ENCODE results near the gene ATP5IF1. TPM values are rescaled to one million over a fixed set of nuclear protein-coding genes. Genes with fewer than 3 reads are reported as not detected.

The ATP5IF1 gene
- total RNA-seq (100 to 1,000 TPM; 135 to 139 TPM), polyA plus RNA-seq (538 TPM)

GRCh38 chr1:28235755-28236655 is at the start of gene ATP5IF1:
Gene ATP5IF1 (plus strand): TSS chr1:28236124. CDS start chr1:28236184, 60 bp downstream.
- Mint-ChIP-seq H3K4me3 (peak within 1 kb of the TSS in 2 of 7 donors; percentile 14 to 66), H3K27ac (peak within 1 kb of the TSS in 1 of 8 donors; percentile 17), H3K27me3 (no peaks in the 10 kb centered on the region), H3K9me3 (no peaks in the 10 kb centered on the region), H3K36me3 (peaks cover 0 to 17% (median 2%) of the 10 kb centered on the region in 3 donors), H3K4me1 (peaks cover 15 to 34% (median 23%) of the 10 kb centered on the region in 3 donors)
- ChIA-PET POLR2A (interaction anchor here (0.5 to 4.2 kb wide), 9 partner anchors 11 to 819 kb away, joined by 3 to 66 read pairs (median 5); partner anchors contain the start of genes EYA3 and MED18), CTCF (interaction anchor here (0.7 to 4.3 kb wide), 3 partner anchors 11 to 346 kb away, joined by 3 to 38 read pairs (median 3); partner anchors contain the start of gene MED18)
- Histone ChIP-seq H3K9me3 (ENCODE audit: low read length) (no peaks in the 10 kb centered on the region), H3K36me3 (ENCODE audit: insufficient read depth, low read length) (peaks cover 9% of the 10 kb centered on the region), H3K27ac (ENCODE audit: low read depth, low read length) (peak within 1 kb of the TSS; percentile 92), H3K4me1 (ENCODE audit: insufficient read depth, low read length) (peaks cover 33% of the 10 kb centered on the region), H3K27me3 (ENCODE audit: insufficient read depth, low read length, poor library complexity, severe bottlenecking) (no peaks in the 10 kb centered on the region), H3K4me3 (ENCODE audit: low read length) (peak within 1 kb of the TSS; percentile 55)
- peak; percentile 89 to 96 (median 93) for DNase-seq

DNA sequence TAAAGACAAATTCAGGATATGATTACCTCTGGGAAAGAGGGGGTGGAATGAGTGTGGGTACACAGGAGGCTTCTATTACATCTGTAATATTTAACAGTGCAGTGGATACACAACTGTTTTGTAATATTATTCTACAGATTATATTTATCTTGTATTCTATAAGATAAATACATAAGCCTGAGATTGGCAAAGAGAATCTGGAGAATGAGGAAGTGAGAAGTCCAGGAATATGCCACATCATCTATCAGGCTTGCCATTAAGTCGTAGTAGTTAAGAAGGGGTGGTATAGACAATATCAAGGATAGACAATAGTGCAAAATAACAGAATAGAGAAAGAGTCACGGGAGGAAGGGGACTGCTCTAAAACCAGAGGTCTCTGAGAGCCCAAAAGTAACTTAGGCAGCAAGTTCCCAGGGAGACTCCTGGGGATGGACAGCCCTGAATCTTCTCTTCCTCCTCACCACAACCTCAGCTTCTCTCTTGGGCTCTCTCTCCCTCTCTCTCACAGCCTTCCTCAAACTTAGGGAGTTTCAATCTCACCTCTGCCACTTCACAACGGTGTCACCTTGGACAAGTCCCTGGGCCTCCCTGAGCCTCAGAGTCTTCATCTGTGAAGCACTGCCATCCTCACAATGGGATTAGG is 45.5 kb upstream of the ATP5IF1 start:
- Histone ChIP-seq H3K27me3 (ENCODE audit: insufficient read depth, low read length, poor library complexity, severe bottlenecking) (no peaks in the 10 kb centered on the region), H3K36me3 (ENCODE audit: insufficient read depth, low read length) (no peaks in the 10 kb centered on the region), H3K4me3 (ENCODE audit: low read length) (no peak overlapping the region), H3K27ac (ENCODE audit: low read depth, low read length) (no peak overlapping the region), H3K4me1 (ENCODE audit: insufficient read depth, low read length) (peaks cover 8% of the 10 kb centered on the region), H3K9me3 (ENCODE audit: low read length) (no peaks in the 10 kb centered on the region)
- peaks cover 4 to 6% (median 6%) of the 10 kb centered on the region in 3 donors for H3K36me3 Mint-ChIP-seq
- peaks cover 0 to 1% of the 10 kb centered on the region in 2 donors for H3K27me3 Mint-ChIP-seq
- no peaks in the 10 kb centered on the region for H3K9me3 Mint-ChIP-seq
- H3K4me1 Mint-ChIP-seq: peaks cover 12 to 14% (median 13%) of the 10 kb centered on the region in 3 donors
- no peak overlapping the region for H3K4me3 Mint-ChIP-seq
- ChIA-PET POLR2A (no interaction called here), CTCF (no interaction called here)
- no peak for DNase-seq
- no peak overlapping the region for H3K27ac Mint-ChIP-seq

GRCh38 chr1:28190996-28191645 is 44.8 kb upstream of the ATP5IF1 start:
- H3K9me3 ChIP-seq (ENCODE audit: low read length): no peaks in the 10 kb centered on the region
- H3K4me3 ChIP-seq (ENCODE audit: low read length): no peak overlapping the region
- H3K36me3 ChIP-seq (ENCODE audit: insufficient read depth, low read length): no peaks in the 10 kb centered on the region
- no peaks in the 10 kb centered on the region for H3K27me3 ChIP-seq (ENCODE audit: insufficient read depth, low read length, poor library complexity, severe bottlenecking)
- no peak overlapping the region for H3K27ac ChIP-seq (ENCODE audit: low read depth, low read length)
- Mint-ChIP-seq H3K9me3 (no peaks in the 10 kb centered on the region), H3K36me3 (peaks cover 4 to 6% (median 6%) of the 10 kb centered on the region in 3 donors), H3K4me1 (peaks cover 12 to 14% (median 13%) of the 10 kb centered on the region in 3 donors), H3K27me3 (peaks cover 0 to 2% of the 10 kb centered on the region in 2 donors), H3K4me3 (no peak overlapping the region), H3K27ac (no peak overlapping the region)
- no peak for DNase-seq
- peaks cover 8% of the 10 kb centered on the region for H3K4me1 ChIP-seq (ENCODE audit: insufficient read depth, low read length)
- CTCF ChIA-PET: no interaction called here
- POLR2A ChIA-PET: no interaction called here

- Mint-ChIP-seq H3K27ac (no peak overlapping the region), H3K9me3 (peaks cover 0 to 15% (median 13%) of the 10 kb centered on the region in 5 donors), H3K36me3 (peaks cover 8 to 24% (median 23%) of the 10 kb centered on the region in 3 donors), H3K4me1 (peaks cover 22 to 33% (median 30%) of the 10 kb centered on the region in 3 donors), H3K27me3 (peaks cover 0 to 2% of the 10 kb centered on the region in 2 donors), H3K4me3 (no peak overlapping the region)
- no peaks in the 10 kb centered on the region for H3K27me3 ChIP-seq (ENCODE audit: insufficient read depth, low read length, poor library complexity, severe bottlenecking)
- peaks cover 5% of the 10 kb centered on the region for H3K9me3 ChIP-seq (ENCODE audit: low read length)
- H3K36me3 ChIP-seq (ENCODE audit: insufficient read depth, low read length): peaks cover 2% of the 10 kb centered on the region
- ChIA-PET POLR2A (no interaction called here), CTCF (no interaction called here)
- peaks cover 31% of the 10 kb centered on the region for H3K4me1 ChIP-seq (ENCODE audit: insufficient read depth, low read length)
- H3K27ac ChIP-seq (ENCODE audit: low read depth, low read length): no peak overlapping the region
- no peak for DNase-seq
- no peak overlapping the region for H3K4me3 ChIP-seq (ENCODE audit: low read length)
Observed at GRCh38 chr1:28193701-28194161, 42.2 kb upstream of the ATP5IF1 start.

DNA sequence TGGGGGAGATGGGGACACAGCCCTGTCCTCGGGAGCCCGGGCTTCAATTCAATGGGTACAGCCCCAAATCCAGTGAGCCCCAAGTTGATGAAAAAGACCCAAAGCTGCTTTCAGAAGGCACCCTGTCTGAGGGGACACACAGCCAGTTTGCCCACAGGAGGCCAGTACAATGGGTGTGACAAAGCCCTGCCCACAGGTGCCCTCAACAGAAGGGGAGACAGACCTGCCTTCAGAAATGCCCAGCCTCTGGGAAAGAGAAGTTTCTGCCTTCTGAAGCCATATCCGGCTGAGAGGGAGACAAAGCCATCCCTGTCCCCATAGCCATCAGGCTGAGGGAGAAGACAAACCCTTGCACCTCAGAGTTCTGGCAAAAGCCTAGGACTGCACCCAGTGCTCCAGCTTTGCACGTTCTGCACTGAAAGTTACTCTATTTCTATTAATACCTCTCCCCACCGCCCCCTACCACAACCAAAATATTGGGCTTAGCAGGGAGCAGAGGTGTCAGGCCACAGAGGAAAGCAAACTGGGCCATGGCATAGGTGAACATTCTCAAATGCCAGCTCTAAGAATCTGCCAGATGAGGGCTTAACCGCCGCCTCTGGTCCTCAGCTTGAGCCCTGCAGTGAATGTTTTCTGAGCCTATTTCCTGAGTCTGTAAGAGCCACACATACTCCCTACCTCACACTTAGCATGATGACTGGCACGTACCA is 41.4 kb upstream of the ATP5IF1 start:
- Mint-ChIP-seq H3K4me3 (peak overlapping the region in 2 of 7 donors; percentile 18 to 66), H3K36me3 (peaks cover 15 to 31% (median 30%) of the 10 kb centered on the region in 3 donors), H3K4me1 (peaks cover 29 to 41% (median 38%) of the 10 kb centered on the region in 3 donors), H3K27me3 (peaks cover 0 to 2% of the 10 kb centered on the region in 2 donors), H3K27ac (peak overlapping the region in 3 of 8 donors; percentile 5 to 54 (median 17)), H3K9me3 (peaks cover 4 to 23% (median 19%) of the 10 kb centered on the region in 5 donors)
- no peaks in the 10 kb centered on the region for H3K27me3 ChIP-seq (ENCODE audit: insufficient read depth, low read length, poor library complexity, severe bottlenecking)
- DNase-seq: no peak
- peaks cover 38% of the 10 kb centered on the region for H3K4me1 ChIP-seq (ENCODE audit: insufficient read depth, low read length)
- peaks cover 7% of the 10 kb centered on the region for H3K36me3 ChIP-seq (ENCODE audit: insufficient read depth, low read length)
- H3K9me3 ChIP-seq (ENCODE audit: low read length): peaks cover 12% of the 10 kb centered on the region
- ChIA-PET CTCF (no interaction called here), POLR2A (no interaction called here)
- H3K4me3 ChIP-seq (ENCODE audit: low read length): no peak overlapping the region
- no peak overlapping the region for H3K27ac ChIP-seq (ENCODE audit: low read depth, low read length)

DNA sequence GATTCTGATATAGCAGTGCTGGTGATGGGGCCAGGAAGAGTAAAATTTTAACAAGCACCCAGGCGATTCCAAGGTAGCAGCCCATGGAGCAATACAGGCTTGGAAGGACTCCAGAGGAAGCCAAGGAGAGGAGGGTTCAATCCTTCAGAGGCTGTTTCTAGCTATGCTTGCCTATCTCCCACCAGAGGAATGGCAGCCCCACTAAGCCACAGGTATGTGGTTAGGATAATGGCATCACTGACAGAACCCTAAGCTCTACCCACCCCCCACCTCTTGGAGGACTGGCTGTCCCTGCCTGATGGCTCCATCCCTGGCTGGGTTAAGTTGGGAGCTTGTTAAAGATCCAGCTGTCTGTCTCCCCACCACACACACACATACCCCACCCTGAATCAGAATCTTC is 40.1 kb upstream of the ATP5IF1 start:
- Mint-ChIP-seq H3K4me3 (no peak overlapping the region), H3K4me1 (peaks cover 41 to 54% (median 51%) of the 10 kb centered on the region in 3 donors), H3K9me3 (peaks cover 4 to 27% (median 20%) of the 10 kb centered on the region in 5 donors), H3K36me3 (peaks cover 19 to 41% (median 41%) of the 10 kb centered on the region in 3 donors), H3K27ac (no peak overlapping the region), H3K27me3 (peaks cover 0 to 2% of the 10 kb centered on the region in 2 donors)
- Histone ChIP-seq H3K36me3 (ENCODE audit: insufficient read depth, low read length) (peaks cover 15% of the 10 kb centered on the region), H3K27ac (ENCODE audit: low read depth, low read length) (no peak overlapping the region), H3K4me3 (ENCODE audit: low read length) (no peak overlapping the region), H3K4me1 (ENCODE audit: insufficient read depth, low read length) (peaks cover 50% of the 10 kb centered on the region), H3K9me3 (ENCODE audit: low read length) (peaks cover 12% of the 10 kb centered on the region), H3K27me3 (ENCODE audit: insufficient read depth, low read length, poor library complexity, severe bottlenecking) (no peaks in the 10 kb centered on the region)
- ChIA-PET POLR2A (no interaction called here), CTCF (interaction anchor here (0.6 to 1.9 kb wide), 4 partner anchors 18 to 104 kb away, joined by 3 to 6 read pairs (median 4); no protein-coding TSS in a partner anchor)
- DNase-seq: no peak

DNA sequence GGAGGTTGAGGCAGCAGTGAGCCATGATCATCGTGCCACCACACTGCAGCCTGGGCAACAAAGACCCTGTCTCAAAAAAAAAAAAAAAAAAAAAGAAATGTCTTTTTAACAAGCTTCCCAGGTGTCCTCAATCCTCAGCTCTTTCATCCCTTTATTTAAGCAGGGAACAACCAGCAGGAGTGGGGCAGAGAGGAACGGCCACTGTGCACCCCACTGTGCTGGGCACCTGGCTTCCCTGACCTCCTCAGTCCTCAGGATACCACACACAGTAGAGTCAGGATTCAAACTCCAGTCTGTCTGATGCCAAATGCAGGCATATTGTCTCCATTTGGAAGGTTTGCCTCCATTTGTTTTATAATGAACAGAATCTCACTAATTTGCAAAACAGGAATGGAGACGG is 39.6 kb upstream of the ATP5IF1 start:
- peaks cover 47 to 59% (median 56%) of the 10 kb centered on the region in 3 donors for H3K4me1 Mint-ChIP-seq
- POLR2A ChIA-PET: no interaction called here
- peak overlapping the region in 2 of 7 donors; percentile 23 to 55 for H3K4me3 Mint-ChIP-seq
- no peak overlapping the region for H3K27ac ChIP-seq (ENCODE audit: low read depth, low read length)
- H3K36me3 Mint-ChIP-seq: peaks cover 23 to 47% (median 47%) of the 10 kb centered on the region in 3 donors
- H3K9me3 Mint-ChIP-seq: peaks cover 4 to 27% (median 20%) of the 10 kb centered on the region in 5 donors
- H3K27me3 Mint-ChIP-seq: peaks cover 0 to 2% of the 10 kb centered on the region in 2 donors
- no peak overlapping the region for H3K27ac Mint-ChIP-seq
- H3K4me3 ChIP-seq (ENCODE audit: low read length): no peak overlapping the region
- DNase-seq: no peak
- H3K9me3 ChIP-seq (ENCODE audit: low read length): peaks cover 12% of the 10 kb centered on the region
- CTCF ChIA-PET: interaction anchor here (0.9 to 1.9 kb wide), 2 partner anchors 52 to 105 kb away, joined by 3 to 6 read pairs; no protein-coding TSS in a partner anchor
- H3K4me1 ChIP-seq (ENCODE audit: insufficient read depth, low read length): peaks cover 51% of the 10 kb centered on the region
- peaks cover 21% of the 10 kb centered on the region for H3K36me3 ChIP-seq (ENCODE audit: insufficient read depth, low read length)
- H3K27me3 ChIP-seq (ENCODE audit: insufficient read depth, low read length, poor library complexity, severe bottlenecking): no peaks in the 10 kb centered on the region

Measured in CD8-positive, alpha-beta memory T cell (primary cell).